Anterior cingulate cortex (tissue), 58 donors: ENCODE measurements around the gene PDE11A.

Experiments
- DNase-seq, 58 donors: peaks; one replicate each; lab custom pipeline; 2025; lab: John Stamatoyannopoulos, UW

The PDE11A gene

GRCh38 chr2:177592397-177592796 is 480.2 kb downstream of the PDE11A start:
- DNase-seq = no peak

- no peak for DNase-seq
These were observed 483.4 kb downstream of the PDE11A start for GRCh38 chr2:177589186-177589585.

GRCh38 chr2:177588671-177589070 is 483.9 kb downstream of the PDE11A start:
- no peak for DNase-seq

- DNase-seq = no peak
These were observed 485.2 kb downstream of the PDE11A start for GRCh38 chr2:177587371-177587770.

GRCh38 chr2:177586154-177586553 is 486.4 kb downstream of the PDE11A start:
- DNase-seq = no peak

- DNase-seq = no peak
These were observed 487.2 kb downstream of the PDE11A start for GRCh38 chr2:177585234-177585863.

- DNase-seq = no peak
These were observed 488.4 kb downstream of the PDE11A start for GRCh38 chr2:177584030-177584692.

- DNase-seq = no peak
These were observed 490.6 kb downstream of the PDE11A start for GRCh38 chr2:177582000-177582399.

GRCh38 chr2:177579486-177580036 is 493.0 kb downstream of the PDE11A start:
- no peak for DNase-seq

GRCh38 chr2:177578454-177578853 is 494.1 kb downstream of the PDE11A start:
- no peak for DNase-seq

- no peak for DNase-seq
These were observed 495.5 kb downstream of the PDE11A start for GRCh38 chr2:177577075-177577474.

GRCh38 chr2:177575358-177575757 is 497.2 kb downstream of the PDE11A start:
- no peak for DNase-seq

- DNase-seq = no peak
These were observed 498.2 kb downstream of the PDE11A start for GRCh38 chr2:177574356-177574755.
